ENCODE measurements around the gene CDCA7L. TPM values are rescaled to one million over a fixed set of nuclear protein-coding genes. Genes with fewer than 3 reads are reported as not detected.

Gene CDCA7L
- total RNA-seq, 2 experiments from 2014 or later, result 62.5 to 70.4 TPM

- peaks cover 11% of the 10 kb centered on the region for H3K27me3 Mint-ChIP-seq
These were observed 17.0 kb upstream of the CDCA7L start for GRCh38 chr7:21962677-21963076.

GRCh38 chr7:21960922-21961321 is 15.2 kb upstream of the CDCA7L start:
- H3K27me3 Mint-ChIP-seq, result peaks cover 11% of the 10 kb centered on the region
- ChIA-PET CTCF (no interaction called here), POLR2A (no interaction called here)
- H3K27ac Mint-ChIP-seq, result no peak overlapping the region
- no peaks in the 10 kb centered on the region for H3K9me3 Mint-ChIP-seq
- no peaks in the 10 kb centered on the region for H3K36me3 Mint-ChIP-seq
- no peak for DNase-seq
- intact Hi-C loops (cut with micrococcal nuclease), result no loop called here
- no peaks in the 10 kb centered on the region for H3K4me1 Mint-ChIP-seq (ENCODE audit: low read depth)
- H3K4me3 Mint-ChIP-seq, result no peak overlapping the region

More at GRCh38 chr7:21962677-21963076, 17.0 kb upstream of the CDCA7L start:
- Mint-ChIP-seq H3K4me1 (ENCODE audit: low read depth) (peaks cover 3% of the 10 kb centered on the region), H3K36me3 (no peaks in the 10 kb centered on the region), H3K27ac (no peak overlapping the region), H3K4me3 (no peak overlapping the region), H3K9me3 (no peaks in the 10 kb centered on the region)
- no peak for DNase-seq
- intact Hi-C loops (cut with micrococcal nuclease), result no loop called here
- POLR2A ChIA-PET, result no interaction called here
- CTCF ChIA-PET, result no interaction called here

GRCh38 chr7:21959387-21959776 is 13.7 kb upstream of the CDCA7L start:
- DNase-seq, result no peak
- Mint-ChIP-seq H3K4me1 (ENCODE audit: low read depth) (no peaks in the 10 kb centered on the region), H3K27ac (no peak overlapping the region), H3K4me3 (no peak overlapping the region), H3K36me3 (no peaks in the 10 kb centered on the region), H3K27me3 (peaks cover 9% of the 10 kb centered on the region), H3K9me3 (no peaks in the 10 kb centered on the region)
- intact Hi-C loops (cut with micrococcal nuclease), result no loop called here
- ChIA-PET CTCF (no interaction called here), POLR2A (no interaction called here)

GRCh38 chr7:21953781-21954180 is 8.1 kb upstream of the CDCA7L start:
- ChIA-PET POLR2A (no interaction called here), CTCF (no interaction called here)
- Mint-ChIP-seq H3K27ac (no peak overlapping the region), H3K4me3 (no peak overlapping the region), H3K4me1 (ENCODE audit: low read depth) (peaks cover 1% of the 10 kb centered on the region), H3K9me3 (no peaks in the 10 kb centered on the region), H3K36me3 (no peaks in the 10 kb centered on the region), H3K27me3 (peaks cover 3% of the 10 kb centered on the region)
- intact Hi-C loops (cut with micrococcal nuclease), result no loop called here
- no peak for DNase-seq

- Mint-ChIP-seq H3K4me1 (ENCODE audit: low read depth) (peaks cover 27% of the 10 kb centered on the region), H3K36me3 (no peaks in the 10 kb centered on the region), H3K27ac (no peak overlapping the region), H3K9me3 (no peaks in the 10 kb centered on the region), H3K4me3 (no peak overlapping the region), H3K27me3 (peaks cover 7% of the 10 kb centered on the region)
- POLR2A ChIA-PET, result no interaction called here
- DNase-seq, result no peak
- intact Hi-C loops (cut with micrococcal nuclease), result loop anchor here (10.0 kb wide), 2 partner anchors 136 to 1066 kb away; partner anchors contain the start of gene HYCC1
- CTCF ChIA-PET, result no interaction called here
These were observed 3.3 kb upstream of the CDCA7L start for GRCh38 chr7:21948887-21949540.

- peaks cover 2% of the 10 kb centered on the region for H3K36me3 Mint-ChIP-seq
- no peak overlapping the region for H3K27ac Mint-ChIP-seq
- H3K9me3 Mint-ChIP-seq, result no peaks in the 10 kb centered on the region
- POLR2A ChIA-PET, result no interaction called here
- peaks cover 32% of the 10 kb centered on the region for H3K4me1 Mint-ChIP-seq (ENCODE audit: low read depth)
- no peak for DNase-seq
- H3K4me3 Mint-ChIP-seq, result no peak overlapping the region
- peaks cover 7% of the 10 kb centered on the region for H3K27me3 Mint-ChIP-seq
- intact Hi-C loops (cut with micrococcal nuclease), result loop anchor here (10.0 kb wide), 2 partner anchors 136 to 1066 kb away; partner anchors contain the start of gene HYCC1
- CTCF ChIA-PET, result no interaction called here
These were observed 2.7 kb upstream of the CDCA7L start for GRCh38 chr7:21948364-21948763.

- H3K27ac Mint-ChIP-seq, result no peak overlapping the region
- peaks cover 4% of the 10 kb centered on the region for H3K36me3 Mint-ChIP-seq
- DNase-seq, result no peak
- CTCF ChIA-PET, result no interaction called here
- peaks cover 36% of the 10 kb centered on the region for H3K4me1 Mint-ChIP-seq (ENCODE audit: low read depth)
- H3K9me3 Mint-ChIP-seq, result no peaks in the 10 kb centered on the region
- H3K27me3 Mint-ChIP-seq, result peaks cover 7% of the 10 kb centered on the region
- no peak overlapping the region for H3K4me3 Mint-ChIP-seq
- POLR2A ChIA-PET, result no interaction called here
- intact Hi-C loops (cut with micrococcal nuclease), result loop anchor here (2.0 to 10.0 kb wide), 3 partner anchors 53 to 1067 kb away; partner anchors contain the start of gene HYCC1
These were observed 2.2 kb upstream of the CDCA7L start for GRCh38 chr7:21947946-21948345.

- ChIA-PET POLR2A (no interaction called here), CTCF (no interaction called here)
- Mint-ChIP-seq H3K27ac (no peak overlapping the region), H3K4me3 (no peak overlapping the region), H3K4me1 (ENCODE audit: low read depth) (peaks cover 45% of the 10 kb centered on the region), H3K9me3 (no peaks in the 10 kb centered on the region), H3K27me3 (peaks cover 7% of the 10 kb centered on the region), H3K36me3 (peaks cover 4% of the 10 kb centered on the region)
- intact Hi-C loops (cut with micrococcal nuclease), result loop anchor here (2.0 to 10.0 kb wide), 3 partner anchors 54 to 1068 kb away; partner anchors contain the start of gene HYCC1
- DNase-seq, result no peak
These were observed 1.4 kb upstream of the CDCA7L start for GRCh38 chr7:21947056-21947455.

- H3K36me3 Mint-ChIP-seq, result peaks cover 4% of the 10 kb centered on the region
- ChIA-PET CTCF (no interaction called here), POLR2A (interaction anchor here (1.1 to 1.5 kb wide), 2 partner anchors 20 kb away, joined by 4 to 5 read pairs; no protein-coding TSS in a partner anchor)
- peaks cover 7% of the 10 kb centered on the region for H3K27me3 Mint-ChIP-seq
- no peaks in the 10 kb centered on the region for H3K9me3 Mint-ChIP-seq
- DNase-seq, result no peak
- peaks cover 51% of the 10 kb centered on the region for H3K4me1 Mint-ChIP-seq (ENCODE audit: low read depth)
- peak overlapping the region; percentile 73 for H3K27ac Mint-ChIP-seq
- intact Hi-C loops (cut with micrococcal nuclease), result loop anchor here (2.0 to 10.0 kb wide), 3 partner anchors 55 to 1069 kb away; partner anchors contain the start of gene HYCC1
- H3K4me3 Mint-ChIP-seq, result peak overlapping the region; percentile 87
These were observed 567 bp upstream of the CDCA7L start for GRCh38 chr7:21946222-21946709.

GRCh38 chr7:21944616-21945453 is 864 bp downstream of the CDCA7L start:
- Mint-ChIP-seq H3K4me3 (peak overlapping the region; percentile 87), H3K27me3 (peaks cover 7% of the 10 kb centered on the region), H3K9me3 (no peaks in the 10 kb centered on the region), H3K27ac (peak overlapping the region; percentile 73), H3K4me1 (ENCODE audit: low read depth) (peaks cover 62% of the 10 kb centered on the region), H3K36me3 (peaks cover 4% of the 10 kb centered on the region)
- ChIA-PET POLR2A (interaction anchor here (0.6 to 1.5 kb wide), 8 partner anchors 19 to 518 kb away, joined by 3 to 7 read pairs (median 4); no protein-coding TSS in a partner anchor), CTCF (interaction anchor here (0.9 kb wide), 1 partner anchor 57 kb away, joined by 3 read pairs; no protein-coding TSS in a partner anchor)
- peak; percentile 66 for DNase-seq
- intact Hi-C loops (cut with micrococcal nuclease), result loop anchor here (2.0 to 10.0 kb wide), 3 partner anchors 140 to 1070 kb away; partner anchors contain the start of genes HYCC1 and SP4

- intact Hi-C loops (cut with micrococcal nuclease), result loop anchor here (10.0 kb wide), 2 partner anchors 141 to 1071 kb away; partner anchors contain the start of gene HYCC1
- H3K4me3 Mint-ChIP-seq, result no peak overlapping the region
- H3K27ac Mint-ChIP-seq, result no peak overlapping the region
- peaks cover 6% of the 10 kb centered on the region for H3K36me3 Mint-ChIP-seq
- CTCF ChIA-PET, result interaction anchor here (1.4 kb wide), 1 partner anchor 140 kb away, joined by 4 read pairs; no protein-coding TSS in a partner anchor
- H3K27me3 Mint-ChIP-seq, result peaks cover 4% of the 10 kb centered on the region
- H3K4me1 Mint-ChIP-seq (ENCODE audit: low read depth), result peaks cover 72% of the 10 kb centered on the region
- no peaks in the 10 kb centered on the region for H3K9me3 Mint-ChIP-seq
- no peak for DNase-seq
- POLR2A ChIA-PET, result no interaction called here
These were observed 2.3 kb downstream of the CDCA7L start for GRCh38 chr7:21943436-21943835.

- Mint-ChIP-seq H3K27me3 (peaks cover 4% of the 10 kb centered on the region), H3K9me3 (no peaks in the 10 kb centered on the region), H3K4me1 (ENCODE audit: low read depth) (peaks cover 74% of the 10 kb centered on the region), H3K27ac (no peak overlapping the region), H3K36me3 (peaks cover 10% of the 10 kb centered on the region), H3K4me3 (no peak overlapping the region)
- ChIA-PET CTCF (interaction anchor here (1.4 kb wide), 1 partner anchor 141 kb away, joined by 4 read pairs; no protein-coding TSS in a partner anchor), POLR2A (interaction anchor here (0.5 kb wide), 1 partner anchor 14 kb away, joined by 8 read pairs; no protein-coding TSS in a partner anchor)
- DNase-seq, result no peak
- intact Hi-C loops (cut with micrococcal nuclease), result loop anchor here (10.0 kb wide), 2 partner anchors 142 to 1072 kb away; partner anchors contain the start of gene HYCC1
These were observed 2.7 kb downstream of the CDCA7L start for GRCh38 chr7:21942955-21943354.

Measured in activated CD4-positive, alpha-beta memory T cell treated with anti-CD3 and anti-CD28 coated beads for 36 hours (primary cell).